H1 (cell line): ENCODE results near the gene DLG5. TPM values are rescaled to one million over a fixed set of nuclear protein-coding genes. Genes with fewer than 3 reads are reported as not detected.

Experiments
- CTCF ChIA-PET: fragments of 300-600 bp; sonication (Branson Sonifier 250); formaldehyde crosslinking; loops from one replicate; lab custom pipeline; 2021; ENCODE audit not compliant: partially characterized antibody; lab: Charles Lee
- POLR2A ChIA-PET: fragments of 300-600 bp; sonication (Branson Sonifier 250); formaldehyde crosslinking; loops from one replicate; lab custom pipeline; 2021; ENCODE audit warnings: inconsistent platforms; ENCODE audit not compliant: partially characterized antibody; lab: Charles Lee
- DNase-seq, 2 experiments: peaks; one replicate each; pipeline versions ENCODE4 v3.0.0 to v3.0.0-alpha.2; 2010 to 2022; ENCODE audit warnings: low spot score in 2 of 2, low read depth in 1 of 2, mixed read lengths in 1 of 2
- FAIRE-seq: peaks from 2 replicates; lab custom pipeline; 2011; peaks lifted over from hg19 to GRCh38; lab: Jason Lieb, UNC
- H2AFZ ChIP-seq: 2 replicates; pipeline ENCODE4 v1.8.1; 2012; ENCODE audit warnings: low read length, inconsistent platforms
- H2AK5ac ChIP-seq: 2 replicates; pipeline ENCODE4 v1.6.1; 2013; ENCODE audit warnings: low read depth, low read length
- H2BK120ac ChIP-seq: replicated peaks from 2 replicates; pipeline ENCODE3; 2013; ENCODE audit warnings: low read depth, low read length, inconsistent platforms
- H2BK12ac ChIP-seq: 2 replicates; pipeline ENCODE4 v1.6.1; 2013; ENCODE audit warnings: low read depth, low read length
- H2BK15ac ChIP-seq: 2 replicates; pipeline ENCODE4 v1.6.1; 2013; ENCODE audit warnings: low read length
- H2BK20ac ChIP-seq: 2 replicates; pipeline ENCODE4 v1.6.1; 2013; ENCODE audit warnings: low read length
- H2BK5ac ChIP-seq: 2 replicates; pipeline ENCODE4 v1.6.1; 2013; ENCODE audit warnings: low read depth, low read length
- H3K14ac ChIP-seq: 2 replicates; pipeline ENCODE4 v1.6.1; 2013; ENCODE audit warnings: inconsistent platforms; ENCODE audit not compliant: insufficient read length
- H3K18ac ChIP-seq: 2 replicates; pipeline ENCODE4 v1.6.1; 2013; ENCODE audit warnings: low read length; ENCODE audit errors: extremely low read depth
- H3K23ac ChIP-seq: 2 replicates; pipeline ENCODE4 v1.6.1; 2013; ENCODE audit warnings: inconsistent platforms; ENCODE audit not compliant: insufficient read length
- H3K23me2 ChIP-seq: 2 replicates; pipeline ENCODE4 v1.6.1; 2013; ENCODE audit warnings: low read depth, low read length
- H3K27ac ChIP-seq: 2 replicates; pipeline ENCODE4 v1.6.1; 2011; ENCODE audit warnings: low read depth, low read length, inconsistent platforms
- H3K27me3 ChIP-seq, 4 experiments: replicated peaks in 1 of 4; 1 replicate in 1 of 4; 2 replicates in 3 of 4; pipeline versions ENCODE4 v1.6.1 to v1.8.1; 2011 to 2013; ENCODE audit warnings: low read length in 3 of 4, mild to moderate bottlenecking in 3 of 4, inconsistent platforms in 2 of 4, mixed read lengths in 2 of 4, moderate library complexity in 1 of 4; ENCODE audit not compliant: control insufficient read depth in 3 of 4, insufficient read depth in 3 of 4; ENCODE audit errors: extremely low read depth in 1 of 4
- H3K36me3 ChIP-seq, 4 experiments: 2 replicates each; pipeline versions ENCODE4 v1.6.1 to v1.8.1; 2011 to 2013; ENCODE audit warnings: mild to moderate bottlenecking in 4 of 4, low read length in 3 of 4, moderate library complexity in 2 of 4, control low read depth in 1 of 4, inconsistent platforms in 1 of 4; ENCODE audit not compliant: insufficient read depth in 4 of 4, control insufficient read depth in 2 of 4
- H3K4ac ChIP-seq: replicated peaks from 2 replicates; pipeline ENCODE3; 2013; ENCODE audit warnings: low read length, low read depth, mixed read lengths, inconsistent platforms; ENCODE audit not compliant: insufficient read length
- H3K4me1 ChIP-seq, 4 experiments: replicated peaks in 1 of 4; 1 replicate in 1 of 4; 2 replicates in 3 of 4; pipeline versions ENCODE4 v1.6.1 to v1.8.1; 2011 to 2013; ENCODE audit warnings: low read length in 3 of 4, inconsistent platforms in 2 of 4, mixed read lengths in 1 of 4; ENCODE audit not compliant: insufficient read depth in 4 of 4, control insufficient read depth in 3 of 4
- H3K4me2 ChIP-seq, 2 experiments: 2 replicates each; pipeline versions ENCODE4 v1.6.1 to v1.8.1; 2011 to 2013; ENCODE audit warnings: low read depth in 2 of 2, low read length in 2 of 2, control low read depth in 1 of 2, inconsistent platforms in 1 of 2, mild to moderate bottlenecking in 1 of 2; ENCODE audit not compliant: insufficient read depth in 1 of 2
- H3K4me3 ChIP-seq, 4 experiments: fragments of 200-600, 300-600 bp in 1 of 4; sonication (generic), shearing (Covaris generic), sonication (Bioruptor Twin) in 1 of 4; 2 replicates each; pipeline versions ENCODE4 v1.5.1 to v1.8.1; 2011 to 2016; ENCODE audit warnings: low read length in 4 of 4, low read depth in 3 of 4, control low read depth in 2 of 4, inconsistent platforms in 2 of 4, mild to moderate bottlenecking in 2 of 4, mixed read lengths in 1 of 4, moderate library complexity in 1 of 4; ENCODE audit not compliant: insufficient read depth in 2 of 4; ENCODE audit errors: extremely low read depth in 1 of 4
- H3K56ac ChIP-seq: replicated peaks from 2 replicates; pipeline ENCODE3; 2013; ENCODE audit warnings: low read depth, mild to moderate bottlenecking, mixed read lengths, low read length, inconsistent platforms; ENCODE audit not compliant: insufficient read length
- H3K79me1 ChIP-seq: 2 replicates; pipeline ENCODE4 v1.6.1; 2013; ENCODE audit warnings: low read depth, low read length, control low read depth
- H3K79me2 ChIP-seq, 2 experiments: 2 replicates each; pipeline versions ENCODE4 v1.6.1 to v1.8.1; 2012 to 2013; ENCODE audit warnings: low read length in 2 of 2, mild to moderate bottlenecking in 2 of 2, inconsistent platforms in 1 of 2; ENCODE audit not compliant: insufficient read depth in 2 of 2, control insufficient read depth in 1 of 2
- H3K9ac ChIP-seq, 4 experiments: replicated peaks in 1 of 4; 1 replicate in 1 of 4; 2 replicates in 3 of 4; pipeline versions ENCODE4 v1.6.1 to v1.8.1; 2011 to 2013; ENCODE audit warnings: low read depth in 3 of 4, low read length in 3 of 4, control low read depth in 2 of 4, mild to moderate bottlenecking in 2 of 4, moderate library complexity in 2 of 4, inconsistent platforms in 1 of 4; ENCODE audit errors: extremely low read depth in 1 of 4
- H3K9me3 ChIP-seq, 2 experiments: 2 replicates each; pipeline versions ENCODE4 v1.6.1 to v1.8.1; 2012 to 2013; ENCODE audit warnings: mild to moderate bottlenecking in 2 of 2, moderate library complexity in 2 of 2, control low read depth in 1 of 2, inconsistent platforms in 1 of 2, low read depth in 1 of 2, low read length in 1 of 2, mixed read lengths in 1 of 2; ENCODE audit not compliant: insufficient read depth in 2 of 2
- H4K20me1 ChIP-seq, 2 experiments: replicated peaks in 1 of 2; 2 replicates each; pipeline versions ENCODE3 to v1.8.1; 2011 to 2013; ENCODE audit warnings: inconsistent platforms in 2 of 2, low read length in 2 of 2, mild to moderate bottlenecking in 1 of 2; ENCODE audit not compliant: insufficient read depth in 2 of 2, control insufficient read depth in 1 of 2
- H4K5ac ChIP-seq: 2 replicates; pipeline ENCODE4 v1.6.1; 2013; ENCODE audit warnings: low read length, low read depth, mixed read lengths, inconsistent platforms; ENCODE audit not compliant: insufficient read length
- H4K8ac ChIP-seq: 2 replicates; pipeline ENCODE4 v1.8.0; 2013; ENCODE audit warnings: mild to moderate bottlenecking, moderate library complexity, low read length, inconsistent platforms; ENCODE audit not compliant: insufficient read depth; ENCODE audit errors: extremely low read depth
- H4K91ac ChIP-seq: replicated peaks from 2 replicates; pipeline ENCODE3; 2013; ENCODE audit warnings: low read length, mixed read lengths, inconsistent platforms; ENCODE audit not compliant: insufficient read length
- RAD21 ChIP-seq, 2 experiments: IDR thresholded peaks in 1 of 2; conservative IDR thresholded peaks in 1 of 2; 2 replicates each; pipeline ENCODE4 v1.6.1; 2011; ENCODE audit warnings: low read depth in 2 of 2, low read length in 2 of 2, improper control_type of control experiment in 1 of 2, inconsistent platforms in 1 of 2, mild to moderate bottlenecking in 1 of 2, moderate library complexity in 1 of 2
- TAF1 ChIP-seq: IDR thresholded peaks from 2 replicates; pipeline ENCODE4 v1.6.1; 2011; ENCODE audit warnings: mild to moderate bottlenecking, low read depth, low read length
- WGBS, 2 experiments: shearing (Covaris generic) in 1 of 2; methylation state at CpG; one replicate each; pipeline versions ENCODE4 v1.1.6 to v1.1.7; 2013 to 2015; ENCODE audit warnings: low lambda C conversion rate in 2 of 2, mixed read lengths in 2 of 2, inconsistent platforms in 1 of 2, low coverage in 1 of 2, missing lambda C conversion rate in 1 of 2; ENCODE audit not compliant: insufficient replicate concordance in 2 of 2, insufficient coverage in 1 of 2, insufficient read length in 1 of 2; ENCODE audit errors: extremely low coverage in 1 of 2, missing lambda C conversion rate in 1 of 2; 5-methylcytosine and 5-hydroxymethylcytosine counted together
- polyA plus RNA-seq, 7 experiments: library from polyadenylated mRNA; depleted of rRNA in 3 of 7; stranded (reverse) in 5 of 7; unstranded in 2 of 7; fragments of >200 nt in 5 of 7; fragments of 200-250 nt in 2 of 7; gene quantifications; 1 replicate in 5 of 7; 2 replicates in 1 of 7; 4 replicates in 1 of 7; pipeline versions ENCODE4 v1.2.1 to v1.2.3, GENCODE V29; 2011 to 2013; ENCODE audit warnings: missing spikeins in 2 of 7, mixed read lengths in 2 of 7
- total RNA-seq: library from RNA; stranded (reverse); fragmentation: NEBNext Ultra II Directional; extraction: Animal tissue kit (Norgen Biotek cat#: 25700); gene quantifications from 2 replicates; pipeline ENCODE4 v1.2.1, GENCODE V29; 2021

DLG5 gene
- total and polyA plus RNA-seq, 2 of the 8 experiments (the other 6 are each of a cell fraction or from before 2014, with no cell fraction given), result 15.6 to 71.4 TPM

DNA sequence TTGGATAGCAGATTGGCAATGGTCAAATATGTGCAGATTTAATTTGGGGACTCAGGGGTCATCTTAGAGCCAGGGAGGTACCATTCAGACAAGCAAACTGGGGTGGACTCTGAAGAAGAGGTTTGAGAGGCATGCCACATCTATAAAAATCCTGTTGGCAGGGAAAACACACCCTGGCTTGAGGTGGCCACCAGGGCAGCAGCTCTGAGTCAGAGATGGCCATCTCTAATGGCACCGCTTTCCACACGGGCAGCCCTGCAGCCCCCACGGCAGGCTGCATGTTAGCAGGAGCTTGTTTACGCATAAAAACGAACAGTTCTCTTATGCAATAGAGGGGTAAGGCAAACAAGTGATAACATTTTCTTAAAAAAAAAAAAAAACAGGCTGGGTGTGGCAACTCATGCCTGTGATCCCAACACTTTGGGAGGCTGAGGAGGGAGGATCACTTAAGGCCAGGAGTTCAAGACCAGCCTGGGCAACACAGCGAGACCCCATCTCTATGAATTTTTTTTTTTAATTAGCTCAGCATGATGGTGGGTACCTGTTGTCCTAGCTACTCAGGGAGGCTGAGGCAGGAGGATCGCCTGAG is 14.9 kb downstream of the DLG5 start:
- Histone ChIP-seq H2AK5ac (no peak overlapping the region), H4K91ac (no peak overlapping the region)
- TF ChIP-seq RAD21 (IDR thresholded peaks at IDR 0.05 in 1 of 2, conservative IDR thresholded peaks at IDR 0.05 in 1 of 2; ENCODE audit: low read depth in 2 of 2, low read length in 2 of 2) (no peak), TAF1 (no peak)
- TF ChIP-seq, all 59 proteins: peak for 0
- FAIRE-seq (no peak), DNase-seq (no peak)
- ChIA-PET POLR2A (interaction anchor here (0.7 to 2.1 kb wide), 4 partner anchors 9 to 240 kb away, joined by 3 to 6 read pairs (median 4); no protein-coding TSS in a partner anchor), CTCF (interaction anchor here (0.6 to 5.1 kb wide), 11 partner anchors 15 to 75 kb away, joined by 3 to 38 read pairs (median 5); partner anchors contain the start of gene DLG5)
- no peak overlapping the region for H3K14ac ChIP-seq
- peaks cover 18% of the 10 kb centered on the region for H3K79me1 ChIP-seq
- no peak overlapping the region for H3K27ac ChIP-seq
- no peaks in the 10 kb centered on the region for H3K27me3 ChIP-seq
- H3K4me1 ChIP-seq, result peaks cover 0 to 4% (median 3%) of the 10 kb centered on the region in 4 experiments; a peak in 4 of 7 replicates
- H3K4me2 ChIP-seq, result no peak overlapping the region
- no peak overlapping the region for H3K9ac ChIP-seq
- H4K5ac ChIP-seq, result no peak overlapping the region
- 92% methylated on average over 7 of the region's 7 CpGs; no CpG with 5 or more reads in 1 of the 2 experiments for WGBS, 2 experiments
- no peaks in the 10 kb centered on the region for H3K23me2 ChIP-seq
- H3K9me3 ChIP-seq, result no peaks in the 10 kb centered on the region
- H3K4ac ChIP-seq, result no peak overlapping the region
- no peaks in the 10 kb centered on the region for H3K36me3 ChIP-seq
- H3K23ac ChIP-seq, result no peak overlapping the region
- no peak overlapping the region for H4K8ac ChIP-seq
- H2BK120ac ChIP-seq, result no peak overlapping the region
- no peak overlapping the region for H3K18ac ChIP-seq
- peaks cover 7 to 98% of the 10 kb centered on the region in 2 experiments for H3K79me2 ChIP-seq
- H2BK20ac ChIP-seq, result no peak overlapping the region
- no peak overlapping the region for H2BK12ac ChIP-seq
- H4K20me1 ChIP-seq, result peaks cover 2 to 3% of the 10 kb centered on the region in 2 experiments
- H3K56ac ChIP-seq, result no peak overlapping the region
- no peak overlapping the region for H3K4me3 ChIP-seq
- no peak overlapping the region; the same call in 1 of the 2 replicates for H2BK5ac ChIP-seq
- no peak overlapping the region for H2AFZ ChIP-seq
- no peak overlapping the region for H2BK15ac ChIP-seq
